Tibial artery (tissue), 4 donors: ENCODE data around the gene EBLN1.
A peak's percentile ranks its signal among the peaks of the same experiment; 100 is the strongest.

Source experiments
- DNase-seq, 2 donors: peaks; one replicate each; pipeline ENCODE4 v3.0.0-alpha.2; 2019
- H3K27ac ChIP-seq, 2 donors: fragments of 200-600 bp; sonication (generic) in 1 of 2; 1 replicate in 1 of 2; 2 replicates in 1 of 2; pipeline ENCODE4 v1.5.1; 2018 to 2019; ENCODE audit warnings: mild to moderate bottlenecking in 1 of 2
- H3K27me3 ChIP-seq, 2 donors: fragments of 200-600 bp; sonication (generic) in 1 of 2; one replicate each; pipeline versions ENCODE4 v1.5.1 to v1.6.0; 2016 to 2019
- H3K36me3 ChIP-seq, 3 donors: fragments of 200-600 bp; sonication (generic) in 2 of 3; one replicate each; pipeline ENCODE4 v1.5.1; 2016 to 2019; ENCODE audit warnings: mild to moderate bottlenecking in 2 of 3
- H3K4me1 ChIP-seq, 4 donors: fragments of 200-600 bp; sonication (generic) in 2 of 4; 1 replicate in 3 of 4; 2 replicates in 1 of 4; pipeline ENCODE4 v1.5.1; 2016 to 2019
- H3K4me3 ChIP-seq, 2 donors: fragments of 200-600 bp; sonication (generic) in 1 of 2; 1 replicate in 1 of 2; 2 replicates in 1 of 2; pipeline ENCODE4 v1.5.1; 2018 to 2019; ENCODE audit warnings: mild to moderate bottlenecking in 2 of 2
- H3K9me3 ChIP-seq, 3 donors: fragments of 200-600 bp; sonication (generic) in 1 of 3; one replicate each; pipeline ENCODE4 v1.5.1; 2016 to 2019
- intact Hi-C: fragments of 100-400 bp; cut with DNase I; formaldehyde crosslinking; loops from one replicate; pipeline ENCODE4 v1.15.0; 2023; ENCODE audit warnings: low total_unique reads
- TF ChIP-seq, protein P1 (sequence below), 2 experiments: fragments of 200-600 bp in 1 of 2; fragments of 450-650 bp in 1 of 2; IDR thresholded peaks; one replicate each; pipeline ENCODE4 v1.5.1; 2017 to 2019; ENCODE audit warnings: antibody characterized with exemption in 2 of 2, mild to moderate bottlenecking in 1 of 2, moderate library complexity in 1 of 2

EBLN1 gene

DNA sequence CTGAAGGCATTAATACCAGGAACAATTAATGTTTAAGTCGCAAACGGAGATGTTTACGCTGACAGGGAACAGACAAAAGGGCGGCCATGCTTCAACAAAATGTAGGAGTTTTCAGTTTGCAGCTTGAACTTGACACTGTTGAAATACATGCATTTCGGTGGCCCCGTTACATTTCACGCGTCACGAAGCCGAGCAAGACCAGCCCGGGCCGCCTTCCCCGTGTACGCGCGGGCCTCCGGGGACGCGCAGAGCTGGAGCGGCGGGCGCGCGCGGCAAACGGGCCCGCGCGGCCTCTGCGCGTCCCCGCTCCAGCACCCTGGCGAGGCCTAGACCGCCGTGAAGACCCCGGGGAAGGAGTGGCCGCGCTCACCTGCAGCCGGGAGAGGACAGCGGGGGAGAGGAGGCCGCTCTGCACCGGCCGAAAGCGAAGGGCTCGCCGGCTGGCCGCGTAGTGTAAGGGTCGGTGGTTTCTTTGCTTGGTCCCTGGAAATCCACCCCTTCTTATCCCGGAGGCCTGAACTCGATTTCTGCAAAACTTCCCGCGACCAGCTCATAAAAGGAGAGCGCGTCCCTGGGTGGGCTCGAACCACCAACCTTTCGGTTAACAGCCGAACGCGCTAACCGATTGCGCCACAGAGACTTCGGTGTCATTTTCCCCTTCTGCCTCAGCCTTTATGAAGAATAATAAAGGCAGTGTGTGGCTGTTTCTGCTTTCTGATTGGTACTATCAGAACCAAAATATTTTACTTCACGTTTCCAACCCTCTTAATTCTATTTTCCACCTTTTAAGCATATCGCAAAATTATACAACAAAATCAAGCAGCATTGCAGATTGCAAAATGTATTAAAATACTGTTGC is 11.4 kb upstream of the EBLN1 start:
- peak overlapping the region; percentile 60 to 69 for H3K4me3 ChIP-seq
- peak overlapping the region; percentile 78 to 84 for H3K27ac ChIP-seq
- intact Hi-C loops: loop anchor here (10.0 kb wide), 1 partner anchor 224 kb away; the partner anchor contains the start of gene DNAJC1
- peaks cover 0 to 5% (median 0%) of the 10 kb centered on the region in 4 donors for H3K4me1 ChIP-seq
- H3K9me3 ChIP-seq: no peaks in the 10 kb centered on the region
- DNase-seq: peak; percentile 88 to 92
- no peaks in the 10 kb centered on the region for H3K27me3 ChIP-seq
- TF ChIP-seq, protein P1, sequence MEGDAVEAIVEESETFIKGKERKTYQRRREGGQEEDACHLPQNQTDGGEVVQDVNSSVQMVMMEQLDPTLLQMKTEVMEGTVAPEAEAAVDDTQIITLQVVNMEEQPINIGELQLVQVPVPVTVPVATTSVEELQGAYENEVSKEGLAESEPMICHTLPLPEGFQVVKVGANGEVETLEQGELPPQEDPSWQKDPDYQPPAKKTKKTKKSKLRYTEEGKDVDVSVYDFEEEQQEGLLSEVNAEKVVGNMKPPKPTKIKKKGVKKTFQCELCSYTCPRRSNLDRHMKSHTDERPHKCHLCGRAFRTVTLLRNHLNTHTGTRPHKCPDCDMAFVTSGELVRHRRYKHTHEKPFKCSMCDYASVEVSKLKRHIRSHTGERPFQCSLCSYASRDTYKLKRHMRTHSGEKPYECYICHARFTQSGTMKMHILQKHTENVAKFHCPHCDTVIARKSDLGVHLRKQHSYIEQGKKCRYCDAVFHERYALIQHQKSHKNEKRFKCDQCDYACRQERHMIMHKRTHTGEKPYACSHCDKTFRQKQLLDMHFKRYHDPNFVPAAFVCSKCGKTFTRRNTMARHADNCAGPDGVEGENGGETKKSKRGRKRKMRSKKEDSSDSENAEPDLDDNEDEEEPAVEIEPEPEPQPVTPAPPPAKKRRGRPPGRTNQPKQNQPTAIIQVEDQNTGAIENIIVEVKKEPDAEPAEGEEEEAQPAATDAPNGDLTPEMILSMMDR (IDR thresholded peaks at IDR 0.05): peak in 1 of 2 experiments; percentile 5
- H3K36me3 ChIP-seq: no peaks in the 10 kb centered on the region

DNA sequence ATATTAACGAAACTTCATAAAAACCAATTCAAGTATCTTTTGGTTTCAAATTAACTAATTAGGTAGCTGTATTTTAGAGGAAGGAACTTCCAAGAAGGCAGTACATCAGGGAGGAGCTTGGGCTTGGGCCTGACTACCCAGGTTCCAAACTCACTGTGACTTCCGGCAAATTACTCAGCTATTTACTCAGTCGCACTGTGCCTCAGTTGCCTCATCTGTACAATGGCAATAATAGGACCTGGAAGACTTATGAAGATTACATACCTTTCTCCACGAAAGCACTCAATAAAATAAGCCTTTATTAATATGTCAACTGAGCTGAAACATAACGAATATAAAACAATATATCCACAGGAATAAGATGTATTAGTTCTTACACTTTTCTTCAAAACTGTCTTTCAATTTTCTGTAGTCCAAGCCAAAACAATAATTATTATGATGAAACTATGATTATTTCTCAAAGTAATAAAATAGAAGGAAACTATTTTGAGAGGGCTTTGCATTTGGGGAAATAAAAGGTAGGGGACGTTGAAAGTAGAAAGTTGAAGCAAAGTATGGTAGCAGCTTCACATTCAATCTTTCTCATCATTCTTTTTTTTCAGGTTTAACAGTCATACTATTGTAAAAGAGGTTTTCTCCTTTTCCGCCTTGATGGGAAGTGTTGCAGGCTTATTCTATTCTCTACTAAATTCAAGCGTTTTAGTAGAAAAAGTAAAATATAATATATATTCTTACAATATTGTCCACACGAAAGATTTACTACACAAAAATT is 10.5 kb upstream of the EBLN1 start:
- peak overlapping the region; percentile 60 to 69 for H3K4me3 ChIP-seq
- no peaks in the 10 kb centered on the region for H3K9me3 ChIP-seq
- DNase-seq: no peak
- no peaks in the 10 kb centered on the region for H3K36me3 ChIP-seq
- TF ChIP-seq, protein P1 (IDR thresholded peaks at IDR 0.05): no peak
- peak overlapping the region; percentile 78 to 84 for H3K27ac ChIP-seq
- no peaks in the 10 kb centered on the region for H3K27me3 ChIP-seq
- peaks cover 0 to 5% (median 0%) of the 10 kb centered on the region in 4 donors for H3K4me1 ChIP-seq
- intact Hi-C loops: loop anchor here (10.0 kb wide), 1 partner anchor 224 kb away; the partner anchor contains the start of gene DNAJC1

DNA sequence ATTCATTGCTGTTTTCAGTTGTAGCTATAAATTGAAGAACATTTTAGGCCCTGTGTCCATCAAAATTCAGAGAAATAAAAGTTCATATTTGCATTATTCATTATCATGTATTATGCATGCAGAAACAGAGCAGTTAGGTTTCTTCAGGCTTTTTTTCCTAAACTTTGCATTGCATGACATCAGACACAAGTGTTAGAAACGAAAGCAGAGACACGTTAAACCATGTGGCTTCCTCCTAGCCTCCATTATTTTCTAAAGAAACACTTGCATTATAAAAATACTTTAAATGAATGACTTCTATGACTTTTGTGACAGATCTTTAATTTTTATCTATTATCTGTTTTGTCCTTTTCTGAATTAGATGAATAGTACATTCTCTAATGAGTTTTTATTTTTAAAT is 8.8 kb upstream of the EBLN1 start:
- Histone ChIP-seq H3K4me1 (peaks cover 0 to 5% (median 0%) of the 10 kb centered on the region in 4 donors), H3K4me3 (no peak overlapping the region), H3K36me3 (no peaks in the 10 kb centered on the region), H3K27me3 (no peaks in the 10 kb centered on the region), H3K9me3 (no peaks in the 10 kb centered on the region), H3K27ac (no peak overlapping the region)
- no peak for DNase-seq
- TF ChIP-seq, protein P1 (IDR thresholded peaks at IDR 0.05): no peak
- intact Hi-C loops: loop anchor here (10.0 kb wide), 1 partner anchor 222 kb away; the partner anchor contains the start of gene DNAJC1

DNA sequence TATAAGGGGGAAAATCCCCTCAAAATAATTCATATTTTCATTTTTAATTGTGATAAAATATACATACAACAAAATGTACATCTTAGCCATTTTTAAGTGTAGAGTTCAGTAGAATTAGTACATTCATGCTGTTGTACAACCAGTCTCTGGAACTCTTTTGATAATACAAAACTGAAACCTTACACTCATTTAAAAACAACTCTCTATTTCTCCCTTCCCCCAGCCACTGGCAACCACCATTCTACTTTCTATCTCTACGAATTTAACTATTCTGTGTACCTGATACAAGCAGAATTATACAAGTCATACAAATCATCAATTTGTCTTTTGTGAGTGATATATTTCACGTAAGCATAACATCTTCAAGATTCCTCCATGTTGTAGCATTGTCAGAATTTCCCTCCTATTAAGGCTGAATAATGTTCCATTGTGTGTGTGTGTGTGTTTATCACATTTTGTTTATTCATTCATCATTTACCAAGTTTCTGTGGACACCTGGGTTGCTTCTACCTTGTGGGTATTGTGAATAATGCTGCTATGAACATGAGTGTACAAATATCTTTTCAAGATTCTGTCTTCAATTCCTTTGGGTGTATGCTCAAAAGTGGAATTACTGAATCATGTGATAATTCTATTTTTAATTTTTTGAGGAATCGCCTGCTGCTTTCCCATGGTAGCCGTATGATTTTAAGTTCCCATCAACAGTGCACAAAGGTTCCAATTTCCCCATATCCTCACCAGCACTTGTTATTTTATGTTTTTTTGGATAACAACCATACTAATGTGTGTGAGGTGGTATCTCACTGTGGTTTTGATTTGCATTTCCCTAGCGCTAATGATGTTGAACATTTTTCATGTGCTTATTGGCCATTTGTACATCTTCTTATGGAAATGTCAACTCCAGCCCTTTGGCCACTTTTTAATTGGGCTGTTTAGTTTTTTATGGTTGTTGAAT is 4.7 kb upstream of the EBLN1 start:
- no peak overlapping the region for H3K27ac ChIP-seq

More for the DNA sequence above, 4.7 kb upstream of the EBLN1 start:
- intact Hi-C loops: loop anchor here (10.0 kb wide), 1 partner anchor 218 kb away; the partner anchor contains the start of gene DNAJC1
- Histone ChIP-seq H3K27me3 (no peaks in the 10 kb centered on the region), H3K4me3 (no peak overlapping the region), H3K9me3 (no peaks in the 10 kb centered on the region), H3K4me1 (no peaks in the 10 kb centered on the region), H3K36me3 (no peaks in the 10 kb centered on the region)
- DNase-seq: no peak
- TF ChIP-seq, protein P1 (IDR thresholded peaks at IDR 0.05): no peak
